NOMO-1 (cell line): ENCODE results near the gene LTC4S.

Experiments used
- DNase-seq, 2 experiments: peaks; one replicate each; lab custom pipeline; 2025; ENCODE audit not compliant: unreplicated experiment in 2 of 2; lab: John Stamatoyannopoulos, UW

The LTC4S gene

GRCh38 chr5:179794171-179794570, 385 bp downstream of the LTC4S start:
- no peak for DNase-seq

GRCh38 chr5:179794575-179794974, 789 bp downstream of the LTC4S start:
- DNase-seq: no peak

GRCh38 chr5:179795049-179795862, 1.5 kb downstream of the LTC4S start:
- no peak for DNase-seq

GRCh38 chr5:179795863-179796833, 2.4 kb downstream of the LTC4S start:
- peak; percentile 81 to 89 for DNase-seq

GRCh38 chr5:179796877-179797608, 3.3 kb downstream of the LTC4S start:
- DNase-seq: no peak

GRCh38 chr5:179797741-179798140, 4.0 kb downstream of the LTC4S start:
- DNase-seq: no peak

GRCh38 chr5:179798144-179798770, 4.5 kb downstream of the LTC4S start:
- DNase-seq: no peak

GRCh38 chr5:179798771-179799643, 5.2 kb downstream of the LTC4S start:
- DNase-seq: no peak

GRCh38 chr5:179799644-179799973, 5.8 kb downstream of the LTC4S start:
- no peak for DNase-seq

GRCh38 chr5:179800071-179800695, 6.4 kb downstream of the LTC4S start:
- DNase-seq: no peak

- DNase-seq: no peak
These were observed 7.0 kb downstream of the LTC4S start for GRCh38 chr5:179800696-179801201.

GRCh38 chr5:179801304-179802206, 7.8 kb downstream of the LTC4S start:
- DNase-seq: peak; percentile 70 to 78

- DNase-seq: no peak
These were observed 8.6 kb downstream of the LTC4S start for GRCh38 chr5:179802207-179802883.

- no peak for DNase-seq
These were observed 9.3 kb downstream of the LTC4S start for GRCh38 chr5:179802950-179803562.

GRCh38 chr5:179803651-179804554, 10.1 kb downstream of the LTC4S start:
- peak; percentile 52 to 57 for DNase-seq

GRCh38 chr5:179804555-179804947, 10.8 kb downstream of the LTC4S start:
- DNase-seq: no peak
